Measurements from ENCODE around the gene ARL2. TPM values are rescaled to one million over a fixed set of nuclear protein-coding genes. Genes with fewer than 3 reads are reported as not detected.

The ARL2 gene
- total RNA-seq, 3 donors from 2014 or later (not counting 1 experiment from before 2014, with no cell fraction given) = 19.9 to 20.5 (median 20.2) TPM

- Histone ChIP-seq H3K9me3 (ENCODE audit: control insufficient read depth, insufficient read depth, low read length) (no peaks in the 10 kb centered on the region), H3K27me3 (ENCODE audit: control insufficient read depth, insufficient read depth, low read length) (no peaks in the 10 kb centered on the region), H3K27ac (ENCODE audit: low read length) (no peak overlapping the region), H3K4me3 (ENCODE audit: low read length) (no peak overlapping the region), H3K36me3 (ENCODE audit: control insufficient read depth, insufficient read depth, low read length) (no peaks in the 10 kb centered on the region), H3K4me1 (ENCODE audit: control insufficient read depth, insufficient read depth, low read length) (no peaks in the 10 kb centered on the region)
- DNase-seq (no peak), ATAC-seq (no peak)
- TF ChIP-seq, protein P1, sequence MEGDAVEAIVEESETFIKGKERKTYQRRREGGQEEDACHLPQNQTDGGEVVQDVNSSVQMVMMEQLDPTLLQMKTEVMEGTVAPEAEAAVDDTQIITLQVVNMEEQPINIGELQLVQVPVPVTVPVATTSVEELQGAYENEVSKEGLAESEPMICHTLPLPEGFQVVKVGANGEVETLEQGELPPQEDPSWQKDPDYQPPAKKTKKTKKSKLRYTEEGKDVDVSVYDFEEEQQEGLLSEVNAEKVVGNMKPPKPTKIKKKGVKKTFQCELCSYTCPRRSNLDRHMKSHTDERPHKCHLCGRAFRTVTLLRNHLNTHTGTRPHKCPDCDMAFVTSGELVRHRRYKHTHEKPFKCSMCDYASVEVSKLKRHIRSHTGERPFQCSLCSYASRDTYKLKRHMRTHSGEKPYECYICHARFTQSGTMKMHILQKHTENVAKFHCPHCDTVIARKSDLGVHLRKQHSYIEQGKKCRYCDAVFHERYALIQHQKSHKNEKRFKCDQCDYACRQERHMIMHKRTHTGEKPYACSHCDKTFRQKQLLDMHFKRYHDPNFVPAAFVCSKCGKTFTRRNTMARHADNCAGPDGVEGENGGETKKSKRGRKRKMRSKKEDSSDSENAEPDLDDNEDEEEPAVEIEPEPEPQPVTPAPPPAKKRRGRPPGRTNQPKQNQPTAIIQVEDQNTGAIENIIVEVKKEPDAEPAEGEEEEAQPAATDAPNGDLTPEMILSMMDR (IDR thresholded peaks at IDR 0.05) = no peak
- Mint-ChIP-seq H3K36me3 (no peaks in the 10 kb centered on the region), H3K9me3 (no peaks in the 10 kb centered on the region), H3K27ac (no peak overlapping the region), H3K4me3 (no peak overlapping the region), H3K27me3 (ENCODE audit: low read depth in 2 of 2) (peaks cover 3 to 7% of the 10 kb centered on the region in 2 donors), H3K4me1 (no peaks in the 10 kb centered on the region)
- 89% methylated on average over 3 of the region's 3 CpGs for WGBS (ENCODE audit: insufficient coverage)
- intact Hi-C loops (cut with micrococcal nuclease) = no loop called here
Observed at GRCh38 chr11:65063532-65063931, 49.6 kb downstream of the ARL2 start.

DNA sequence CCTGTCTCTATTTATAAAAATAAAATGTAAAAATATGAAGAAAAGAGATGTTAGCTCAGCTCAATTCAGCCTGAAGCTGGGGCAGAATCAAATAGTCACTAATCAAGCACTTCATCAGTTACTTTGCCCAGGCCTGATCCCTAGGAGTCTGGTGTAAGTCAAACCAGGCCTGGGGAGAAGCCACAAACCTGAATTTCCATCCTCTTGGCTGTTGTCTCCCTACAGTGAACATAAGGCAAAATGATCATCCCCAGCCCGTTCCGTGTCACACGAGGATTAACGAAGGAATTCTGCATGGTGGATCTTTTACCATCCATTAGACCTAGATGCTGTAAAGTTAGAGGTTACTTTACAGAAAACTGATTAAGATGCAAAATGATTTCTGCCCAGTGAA lies 50.9 kb downstream of the ARL2 start:
- TF ChIP-seq, protein P1 (IDR thresholded peaks at IDR 0.05) = no peak
- Histone ChIP-seq H3K4me3 (ENCODE audit: low read length) (no peak overlapping the region), H3K9me3 (ENCODE audit: control insufficient read depth, insufficient read depth, low read length) (no peaks in the 10 kb centered on the region), H3K4me1 (ENCODE audit: control insufficient read depth, insufficient read depth, low read length) (no peaks in the 10 kb centered on the region), H3K27me3 (ENCODE audit: control insufficient read depth, insufficient read depth, low read length) (no peaks in the 10 kb centered on the region), H3K27ac (ENCODE audit: low read length) (no peak overlapping the region), H3K36me3 (ENCODE audit: control insufficient read depth, insufficient read depth, low read length) (no peaks in the 10 kb centered on the region)
- 97% methylated on average over 4 of the region's 4 CpGs for WGBS (ENCODE audit: insufficient coverage)
- Mint-ChIP-seq H3K4me1 (no peaks in the 10 kb centered on the region), H3K36me3 (no peaks in the 10 kb centered on the region), H3K4me3 (no peak overlapping the region), H3K27ac (no peak overlapping the region), H3K27me3 (ENCODE audit: low read depth in 2 of 2) (peaks cover 3 to 7% of the 10 kb centered on the region in 2 donors), H3K9me3 (no peaks in the 10 kb centered on the region)
- intact Hi-C loops (cut with micrococcal nuclease) = no loop called here
- no peak for DNase-seq
- ATAC-seq = no peak

DNA sequence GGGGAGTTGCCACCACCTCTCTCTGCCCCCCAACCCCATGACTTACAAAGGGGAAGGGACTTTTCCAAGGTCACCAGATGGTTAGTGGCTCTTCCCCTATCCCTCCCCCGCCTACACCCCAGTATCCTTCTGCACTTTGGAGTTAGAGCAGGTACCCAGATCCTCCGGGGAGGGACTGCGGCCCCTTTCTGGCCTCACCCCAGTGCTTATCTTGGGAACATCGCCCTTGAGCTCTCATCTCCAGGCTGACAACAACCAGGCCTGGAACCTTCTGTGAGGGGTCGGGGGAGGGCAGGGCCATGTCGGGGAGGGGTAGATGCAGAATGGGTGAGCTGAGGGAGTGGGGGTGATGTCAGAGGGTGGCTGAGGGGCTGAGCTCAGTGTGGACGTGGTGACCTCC lies 51.9 kb downstream of the ARL2 start:
- no peaks in the 10 kb centered on the region for H3K4me1 Mint-ChIP-seq
- H3K27me3 Mint-ChIP-seq (ENCODE audit: low read depth in 2 of 2) = peaks cover 2 to 7% of the 10 kb centered on the region in 2 donors
- 89% methylated on average over 7 of the region's 7 CpGs for WGBS (ENCODE audit: insufficient coverage)
- no peak overlapping the region for H3K27ac Mint-ChIP-seq
- intact Hi-C loops (cut with micrococcal nuclease) = no loop called here
- Histone ChIP-seq H3K9me3 (ENCODE audit: control insufficient read depth, insufficient read depth, low read length) (no peaks in the 10 kb centered on the region), H3K4me3 (ENCODE audit: low read length) (no peak overlapping the region), H3K27ac (ENCODE audit: low read length) (no peak overlapping the region), H3K27me3 (ENCODE audit: control insufficient read depth, insufficient read depth, low read length) (no peaks in the 10 kb centered on the region), H3K36me3 (ENCODE audit: control insufficient read depth, insufficient read depth, low read length) (no peaks in the 10 kb centered on the region), H3K4me1 (ENCODE audit: control insufficient read depth, insufficient read depth, low read length) (no peaks in the 10 kb centered on the region)
- no peaks in the 10 kb centered on the region for H3K36me3 Mint-ChIP-seq
- TF ChIP-seq, protein P1 (IDR thresholded peaks at IDR 0.05) = no peak
- no peak for DNase-seq
- ATAC-seq = no peak
- no peak overlapping the region for H3K4me3 Mint-ChIP-seq
- H3K9me3 Mint-ChIP-seq = no peaks in the 10 kb centered on the region

- 91% methylated on average over 11 of the region's 11 CpGs for WGBS (ENCODE audit: insufficient coverage)
- no peak for DNase-seq
- TF ChIP-seq, protein P1 (IDR thresholded peaks at IDR 0.05) = no peak
- H3K36me3 ChIP-seq (ENCODE audit: control insufficient read depth, insufficient read depth, low read length) = no peaks in the 10 kb centered on the region
- intact Hi-C loops (cut with micrococcal nuclease) = no loop called here
- no peak overlapping the region for H3K27ac ChIP-seq (ENCODE audit: low read length)
- H3K9me3 ChIP-seq (ENCODE audit: control insufficient read depth, insufficient read depth, low read length) = no peaks in the 10 kb centered on the region
- no peak overlapping the region for H3K4me3 ChIP-seq (ENCODE audit: low read length)
- H3K27me3 ChIP-seq (ENCODE audit: control insufficient read depth, insufficient read depth, low read length) = no peaks in the 10 kb centered on the region
- H3K4me1 ChIP-seq (ENCODE audit: control insufficient read depth, insufficient read depth, low read length) = no peaks in the 10 kb centered on the region
- ATAC-seq = no peak
- Mint-ChIP-seq H3K27me3 (ENCODE audit: low read depth in 2 of 2) (peaks cover 0 to 7% of the 10 kb centered on the region in 2 donors), H3K27ac (no peak overlapping the region), H3K36me3 (no peaks in the 10 kb centered on the region), H3K4me1 (no peaks in the 10 kb centered on the region), H3K4me3 (no peak overlapping the region), H3K9me3 (no peaks in the 10 kb centered on the region)
Observed at GRCh38 chr11:65066315-65066714, 52.4 kb downstream of the ARL2 start.

Data from natural killer cell (primary cell).